Breast epithelium (tissue), 4 donors: ENCODE measurements around the gene P2RX3. TPM values are rescaled to one million over a fixed set of nuclear protein-coding genes. Genes with fewer than 3 reads are reported as not detected.

Experiments
- DNase-seq, 2 donors: peaks; one replicate each; pipeline ENCODE4 v3.0.0-alpha.2; 2019; ENCODE audit warnings: low spot score in 2 of 2
- H3K27ac ChIP-seq, 2 donors: fragments of 200-600 bp; sonication (generic) in 1 of 2; one replicate each; pipeline ENCODE4 v1.5.1; 2016 to 2019; ENCODE audit warnings: mild to moderate bottlenecking in 1 of 2
- H3K27me3 ChIP-seq, 2 donors: fragments of 200-600 bp; sonication (generic) in 1 of 2; one replicate each; pipeline versions ENCODE4 v1.5.1 to v1.6.0; 2017 to 2019; ENCODE audit warnings: control low read depth in 1 of 2, mild to moderate bottlenecking in 1 of 2
- H3K36me3 ChIP-seq: fragments of 200-600 bp; one replicate; pipeline ENCODE4 v1.5.1; 2019
- H3K4me1 ChIP-seq, 2 donors: fragments of 200-600 bp; sonication (generic); one replicate each; pipeline ENCODE4 v1.5.1; 2016 to 2019; ENCODE audit warnings: control low read depth in 1 of 2
- H3K4me3 ChIP-seq, 3 donors: fragments of 200-600 bp; sonication (generic); 1 replicate in 2 of 3; 2 replicates in 1 of 3; pipeline ENCODE4 v1.5.1; 2016 to 2019; ENCODE audit warnings: mild to moderate bottlenecking in 3 of 3, moderate library complexity in 2 of 3
- H3K9me3 ChIP-seq, 2 donors: fragments of 200-600 bp; sonication (generic) in 1 of 2; one replicate each; pipeline ENCODE4 v1.5.1; 2016 to 2019; ENCODE audit warnings: control low read depth in 1 of 2
- POLR2A ChIP-seq: fragments of 450-650 bp; IDR thresholded peaks from one replicate; pipeline ENCODE4 v1.6.1; 2016; ENCODE audit warnings: antibody characterized with exemption, mild to moderate bottlenecking, moderate library complexity
- POLR2AphosphoS5 ChIP-seq, 3 donors: sonication (generic); formaldehyde crosslinking; IDR thresholded peaks; one replicate each; pipeline ENCODE4 v1.6.1; 2017; ENCODE audit warnings: antibody characterized with exemption in 3 of 3
- intact Hi-C: fragments of 100-400 bp; cut with DNase I; formaldehyde crosslinking; loops from one replicate; pipeline ENCODE4 v1.15.1; 2023; ENCODE audit warnings: low total_unique reads
- total RNA-seq, 3 donors: library from RNA; depleted of rRNA; stranded (reverse); fragments of >200 nt; gene quantifications; one replicate each; pipeline ENCODE4 v1.1.0, GENCODE V29; 2016
- TF ChIP-seq, protein P1 (sequence below), 3 donors: fragments of 450-650 bp; IDR thresholded peaks; one replicate each; pipeline ENCODE4 v1.5.1; 2016 to 2017; ENCODE audit warnings: antibody characterized with exemption in 3 of 3, mild to moderate bottlenecking in 3 of 3, moderate library complexity in 3 of 3

Gene P2RX3
- total RNA-seq, 3 donors from 2014 or later: not detected

DNA sequence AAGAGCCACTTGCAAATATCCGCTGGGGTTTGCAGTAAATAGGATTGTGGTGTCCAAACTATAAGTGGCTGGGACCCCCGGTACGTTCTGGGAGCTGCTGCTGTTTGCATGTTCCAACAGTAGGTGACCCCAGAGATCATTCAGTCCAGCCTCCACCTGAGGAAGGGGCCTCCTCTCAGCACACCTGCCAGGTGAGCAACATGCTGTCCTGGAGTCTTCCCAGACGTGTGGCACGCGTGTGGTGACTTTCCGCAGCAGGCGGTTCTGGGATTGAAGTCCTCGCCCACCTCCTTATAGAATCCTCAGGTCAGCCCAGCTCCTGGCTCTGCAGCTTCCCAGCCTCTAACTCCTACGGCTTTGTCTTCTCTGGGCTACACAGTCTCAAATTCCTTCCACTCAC, 6.7 kb downstream of the P2RX3 start:
- no peak for DNase-seq
- TF ChIP-seq POLR2A: no peak
- TF ChIP-seq, protein P1, sequence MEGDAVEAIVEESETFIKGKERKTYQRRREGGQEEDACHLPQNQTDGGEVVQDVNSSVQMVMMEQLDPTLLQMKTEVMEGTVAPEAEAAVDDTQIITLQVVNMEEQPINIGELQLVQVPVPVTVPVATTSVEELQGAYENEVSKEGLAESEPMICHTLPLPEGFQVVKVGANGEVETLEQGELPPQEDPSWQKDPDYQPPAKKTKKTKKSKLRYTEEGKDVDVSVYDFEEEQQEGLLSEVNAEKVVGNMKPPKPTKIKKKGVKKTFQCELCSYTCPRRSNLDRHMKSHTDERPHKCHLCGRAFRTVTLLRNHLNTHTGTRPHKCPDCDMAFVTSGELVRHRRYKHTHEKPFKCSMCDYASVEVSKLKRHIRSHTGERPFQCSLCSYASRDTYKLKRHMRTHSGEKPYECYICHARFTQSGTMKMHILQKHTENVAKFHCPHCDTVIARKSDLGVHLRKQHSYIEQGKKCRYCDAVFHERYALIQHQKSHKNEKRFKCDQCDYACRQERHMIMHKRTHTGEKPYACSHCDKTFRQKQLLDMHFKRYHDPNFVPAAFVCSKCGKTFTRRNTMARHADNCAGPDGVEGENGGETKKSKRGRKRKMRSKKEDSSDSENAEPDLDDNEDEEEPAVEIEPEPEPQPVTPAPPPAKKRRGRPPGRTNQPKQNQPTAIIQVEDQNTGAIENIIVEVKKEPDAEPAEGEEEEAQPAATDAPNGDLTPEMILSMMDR (IDR thresholded peaks at IDR 0.05): no peak
- no peak for TF ChIP-seq POLR2AphosphoS5 (IDR thresholded peaks at IDR 0.05)

DNA sequence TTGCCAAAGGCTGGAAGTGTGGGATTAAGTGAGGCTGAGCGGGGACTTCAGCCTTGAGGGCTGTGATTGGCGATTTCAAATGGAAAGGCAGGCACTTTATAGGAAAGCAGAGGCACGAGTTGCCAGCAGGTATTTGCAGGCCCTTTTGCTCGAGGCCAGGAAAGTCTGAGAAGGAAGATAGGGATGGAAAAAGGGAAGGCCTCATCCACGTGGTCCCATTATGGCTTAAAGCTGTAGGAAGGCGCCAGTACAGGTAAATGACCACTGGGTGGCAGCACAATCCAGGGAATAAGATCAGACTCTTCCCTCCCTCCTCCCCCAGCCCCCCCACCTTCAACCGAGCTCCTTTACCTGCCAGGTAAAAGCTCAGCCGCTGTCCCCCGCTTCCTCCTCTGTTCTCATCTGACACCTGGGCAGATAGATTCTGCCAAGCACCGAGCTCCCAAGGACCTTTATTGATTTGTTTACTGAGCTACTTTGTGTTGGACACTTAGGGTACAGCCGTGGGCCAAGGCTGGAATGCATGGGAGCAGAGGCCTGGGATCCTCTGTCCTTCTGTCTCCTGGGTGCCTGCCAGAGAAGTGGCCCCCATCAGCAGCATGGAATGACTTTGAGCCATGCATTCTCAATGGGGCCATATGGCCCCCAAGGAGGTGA, 7.5 kb downstream of the P2RX3 start:
- H3K4me1 ChIP-seq: no peaks in the 10 kb centered on the region
- intact Hi-C loops: loop anchor here (10.0 kb wide), 1 partner anchor 109 kb away; no protein-coding TSS in a partner anchor

More for the DNA sequence above, 6.7 kb downstream of the P2RX3 start:
- no peaks in the 10 kb centered on the region for H3K27me3 ChIP-seq
- intact Hi-C loops: loop anchor here (10.0 kb wide), 1 partner anchor 110 kb away; no protein-coding TSS in a partner anchor
- H3K36me3 ChIP-seq: no peaks in the 10 kb centered on the region
- H3K9me3 ChIP-seq: no peaks in the 10 kb centered on the region
- H3K4me3 ChIP-seq: no peak overlapping the region
- H3K4me1 ChIP-seq: no peaks in the 10 kb centered on the region
- no peak overlapping the region for H3K27ac ChIP-seq

DNA sequence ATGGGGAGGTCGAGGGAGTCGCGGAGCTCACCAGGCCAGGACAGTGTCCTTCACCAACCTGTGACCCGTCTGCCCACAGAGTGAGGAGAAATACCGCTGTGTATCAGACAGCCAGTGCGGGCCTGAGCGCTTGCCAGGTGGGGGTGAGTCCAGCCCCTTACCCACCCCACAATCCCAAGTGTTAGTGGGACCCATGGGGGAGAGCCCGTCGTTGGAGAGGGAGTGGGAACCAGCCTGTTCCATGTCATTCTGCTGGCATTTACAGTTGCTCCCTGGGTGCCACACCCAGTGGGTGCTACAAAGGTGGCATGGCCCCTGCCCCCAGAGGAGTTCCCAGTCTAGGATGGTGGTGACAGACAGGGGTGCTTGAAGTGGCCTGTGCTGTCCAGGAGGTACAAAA, 9.2 kb downstream of the P2RX3 start:
- intact Hi-C loops: loop anchor here (10.0 kb wide), 1 partner anchor 107 kb away; no protein-coding TSS in a partner anchor
- H3K27ac ChIP-seq: no peak overlapping the region
- no peaks in the 10 kb centered on the region for H3K9me3 ChIP-seq
- H3K4me1 ChIP-seq: no peaks in the 10 kb centered on the region
- H3K36me3 ChIP-seq: no peaks in the 10 kb centered on the region
- TF ChIP-seq POLR2A (no peak), POLR2AphosphoS5 (IDR thresholded peaks at IDR 0.05) (no peak)
- TF ChIP-seq, protein P1 (IDR thresholded peaks at IDR 0.05): no peak
- H3K27me3 ChIP-seq: no peaks in the 10 kb centered on the region
- H3K4me3 ChIP-seq: no peak overlapping the region
- DNase-seq: no peak

More for the DNA sequence above, 7.5 kb downstream of the P2RX3 start:
- Histone ChIP-seq H3K4me3 (no peak overlapping the region), H3K27ac (no peak overlapping the region), H3K9me3 (no peaks in the 10 kb centered on the region), H3K36me3 (no peaks in the 10 kb centered on the region), H3K27me3 (no peaks in the 10 kb centered on the region)
- DNase-seq: peak; percentile 64 to 66
- no peak for TF ChIP-seq POLR2AphosphoS5 (IDR thresholded peaks at IDR 0.05)
- TF ChIP-seq, protein P1 (IDR thresholded peaks at IDR 0.05): peak; percentile 44 to 67 (median 45)

DNA sequence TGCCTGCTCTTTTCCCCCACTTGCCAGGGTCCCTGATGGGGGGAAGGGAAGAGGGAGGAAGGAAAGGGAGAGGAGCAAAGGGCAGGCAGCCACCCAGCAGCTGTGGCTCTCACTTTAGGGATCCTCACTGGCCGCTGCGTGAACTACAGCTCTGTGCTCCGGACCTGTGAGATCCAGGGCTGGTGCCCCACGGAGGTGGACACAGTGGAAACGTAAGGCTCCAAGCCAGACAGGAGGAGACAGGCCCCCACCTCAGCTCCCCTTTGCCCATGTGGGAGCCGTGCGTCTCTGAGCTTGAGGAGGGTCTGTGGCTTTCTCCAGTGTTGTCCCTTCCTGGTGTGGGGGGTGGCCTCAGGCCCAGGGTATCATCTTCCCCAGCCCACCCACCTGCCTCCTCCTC, 9.9 kb downstream of the P2RX3 start:
- H3K9me3 ChIP-seq: no peaks in the 10 kb centered on the region
- H3K36me3 ChIP-seq: no peaks in the 10 kb centered on the region
- H3K27ac ChIP-seq: no peak overlapping the region
- no peaks in the 10 kb centered on the region for H3K4me1 ChIP-seq
- DNase-seq: no peak
- TF ChIP-seq, protein P1 (IDR thresholded peaks at IDR 0.05): no peak
- TF ChIP-seq POLR2A (no peak), POLR2AphosphoS5 (IDR thresholded peaks at IDR 0.05) (no peak)
- intact Hi-C loops: loop anchor here (10.0 kb wide), 1 partner anchor 107 kb away; no protein-coding TSS in a partner anchor
- no peaks in the 10 kb centered on the region for H3K27me3 ChIP-seq
- H3K4me3 ChIP-seq: no peak overlapping the region

DNA sequence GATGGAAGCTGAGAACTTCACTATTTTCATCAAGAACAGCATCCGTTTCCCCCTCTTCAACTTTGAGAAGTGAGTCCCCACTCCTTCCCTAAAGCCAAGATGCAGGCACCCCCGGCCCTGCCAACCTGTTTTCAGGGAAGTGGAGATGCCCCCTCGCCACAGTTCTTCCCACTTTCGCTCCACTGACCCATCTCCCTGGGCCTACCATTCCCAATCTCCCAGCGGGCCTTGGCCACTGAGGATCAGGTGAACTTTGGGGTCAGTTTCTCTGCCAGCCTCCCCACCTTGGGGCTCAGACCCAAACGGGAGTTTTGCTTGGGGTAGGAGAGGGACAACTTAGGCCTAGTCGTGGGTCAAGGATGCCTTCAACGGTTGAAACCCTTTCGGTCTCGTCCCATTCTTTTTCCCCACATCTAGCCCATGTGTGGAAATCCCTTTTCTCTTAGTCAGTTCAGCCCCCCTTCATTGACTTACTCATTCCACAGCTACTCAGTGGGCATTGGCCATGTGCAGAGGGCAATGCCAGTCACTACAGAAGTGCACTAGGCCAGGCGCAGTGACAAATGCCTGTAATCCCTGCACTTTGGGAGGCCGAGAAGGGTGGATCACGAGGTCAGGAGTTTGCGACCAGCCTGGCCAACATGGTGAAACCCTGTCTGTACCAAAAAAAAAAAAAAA, 10.6 kb downstream of the P2RX3 start:
- TF ChIP-seq POLR2AphosphoS5 (IDR thresholded peaks at IDR 0.05) (no peak), POLR2A (no peak)
- TF ChIP-seq, protein P1 (IDR thresholded peaks at IDR 0.05): no peak
- Histone ChIP-seq H3K27me3 (no peaks in the 10 kb centered on the region), H3K27ac (no peak overlapping the region), H3K4me3 (no peak overlapping the region), H3K9me3 (no peaks in the 10 kb centered on the region), H3K4me1 (no peaks in the 10 kb centered on the region), H3K36me3 (no peaks in the 10 kb centered on the region)
- intact Hi-C loops: loop anchor here (10.0 kb wide), 1 partner anchor 106 kb away; no protein-coding TSS in a partner anchor
- no peak for DNase-seq
